ENCODE data around the gene LPA. TPM values are rescaled to one million over a fixed set of nuclear protein-coding genes. Genes with fewer than 3 reads are reported as not detected.
"Not testable (repeated sequence)": the region's sequence is repeated elsewhere in the genome, so short reads cannot be mapped to it uniquely, and the experiment has no call there.

The LPA gene
- total RNA-seq (not detected), total RNA-seq (0 to 0.11 (median 0) reads per million in 172 experiments)
- not detected for polyA plus RNA-seq (2013, experiment 1 of 2)
- polyA plus RNA-seq (2013, experiment 2 of 2): not detected

- H3K27me3 Mint-ChIP-seq: peaks cover 33% of the 10 kb centered on the region
- H3K4me1 ChIP-seq (ENCODE audit: insufficient read depth, low read length); H3K36me3 Mint-ChIP-seq (ENCODE audit: low read depth); POLR2A ChIA-PET; H3K4me3 Mint-ChIP-seq; DNase-seq; CTCF ChIA-PET; ATAC-seq (ENCODE audit: poor library complexity); H3K9me3 Mint-ChIP-seq; H3K27ac ChIP-seq (ENCODE audit: low read depth in 1 of 2, low read length in 2 of 2); H3K9me3 ChIP-seq (ENCODE audit: control insufficient read depth in 1 of 2, insufficient read depth in 1 of 2, low read length in 2 of 2); H3K27ac Mint-ChIP-seq; intact Hi-C loops (cut with DNase I, micrococcal nuclease); H3K36me3 ChIP-seq (ENCODE audit: insufficient read depth, low read length); H3K4me1 Mint-ChIP-seq (ENCODE audit: low read depth); H3K4me3 ChIP-seq (ENCODE audit: low read length): not testable (repeated sequence)
- H3K27me3 ChIP-seq (ENCODE audit: control insufficient read depth in 1 of 2, insufficient read depth in 2 of 2, low read length in 2 of 2): peaks cover 7 to 17% of the 10 kb centered on the region in 2 experiments
Observed at GRCh38 chr6:160664198-160664597, at the start of gene LPA. TSS of gene LPA (minus strand) at chr6:160664275. CDS start at chr6:160664214, 61 bp downstream.

- intact Hi-C loops (cut with DNase I, micrococcal nuclease); DNase-seq; H3K27me3 ChIP-seq (ENCODE audit: control insufficient read depth in 1 of 2, insufficient read depth in 2 of 2, low read length in 2 of 2); H3K4me3 ChIP-seq (ENCODE audit: low read length); H3K9me3 ChIP-seq (ENCODE audit: control insufficient read depth in 1 of 2, insufficient read depth in 1 of 2, low read length in 2 of 2); H3K36me3 ChIP-seq (ENCODE audit: insufficient read depth, low read length); H3K4me1 ChIP-seq (ENCODE audit: insufficient read depth, low read length); H3K27ac ChIP-seq (ENCODE audit: low read depth in 1 of 2, low read length in 2 of 2); H3K36me3 Mint-ChIP-seq (ENCODE audit: low read depth); POLR2A ChIA-PET; H3K27ac Mint-ChIP-seq; H3K4me3 Mint-ChIP-seq; H3K4me1 Mint-ChIP-seq (ENCODE audit: low read depth); ATAC-seq (ENCODE audit: poor library complexity); CTCF ChIA-PET; H3K9me3 Mint-ChIP-seq: not testable (repeated sequence)
- peaks cover 15% of the 10 kb centered on the region for H3K27me3 Mint-ChIP-seq
Observed at GRCh38 chr6:160708993-160709392, 44.9 kb upstream of the LPA start.

- peaks cover 18% of the 10 kb centered on the region for H3K27me3 Mint-ChIP-seq
- H3K4me1 Mint-ChIP-seq (ENCODE audit: low read depth); H3K27ac Mint-ChIP-seq; H3K36me3 ChIP-seq (ENCODE audit: insufficient read depth, low read length); CTCF ChIA-PET; intact Hi-C loops (cut with DNase I, micrococcal nuclease); H3K27me3 ChIP-seq (ENCODE audit: control insufficient read depth in 1 of 2, insufficient read depth in 2 of 2, low read length in 2 of 2); POLR2A ChIA-PET; H3K9me3 Mint-ChIP-seq; H3K4me3 ChIP-seq (ENCODE audit: low read length); ATAC-seq (ENCODE audit: poor library complexity); H3K36me3 Mint-ChIP-seq (ENCODE audit: low read depth); H3K4me3 Mint-ChIP-seq; H3K27ac ChIP-seq (ENCODE audit: low read depth in 1 of 2, low read length in 2 of 2); H3K9me3 ChIP-seq (ENCODE audit: control insufficient read depth in 1 of 2, insufficient read depth in 1 of 2, low read length in 2 of 2); H3K4me1 ChIP-seq (ENCODE audit: insufficient read depth, low read length); DNase-seq: not testable (repeated sequence)
Observed at GRCh38 chr6:160704688-160705087, 40.6 kb upstream of the LPA start.

GRCh38 chr6:160701918-160702680 is 38.0 kb upstream of the LPA start, which contains the start of gene PLG:
TSS of gene PLG (plus strand) at chr6:160702244. CDS start at chr6:160702305, 61 bp downstream.
- H3K9me3 Mint-ChIP-seq; intact Hi-C loops (cut with DNase I, micrococcal nuclease); H3K36me3 Mint-ChIP-seq (ENCODE audit: low read depth); H3K27ac ChIP-seq (ENCODE audit: low read depth in 1 of 2, low read length in 2 of 2); DNase-seq; H3K4me1 ChIP-seq (ENCODE audit: insufficient read depth, low read length); POLR2A ChIA-PET; H3K4me3 Mint-ChIP-seq; ATAC-seq (ENCODE audit: poor library complexity); H3K4me3 ChIP-seq (ENCODE audit: low read length); H3K36me3 ChIP-seq (ENCODE audit: insufficient read depth, low read length); H3K27ac Mint-ChIP-seq; H3K9me3 ChIP-seq (ENCODE audit: control insufficient read depth in 1 of 2, insufficient read depth in 1 of 2, low read length in 2 of 2); H3K4me1 Mint-ChIP-seq (ENCODE audit: low read depth); H3K27me3 ChIP-seq (ENCODE audit: control insufficient read depth in 1 of 2, insufficient read depth in 2 of 2, low read length in 2 of 2): not testable (repeated sequence)
- peaks cover 27% of the 10 kb centered on the region for H3K27me3 Mint-ChIP-seq
- CTCF ChIA-PET: interaction anchor here (0.6 kb wide), 1 partner anchor 25 kb away, joined by 5 read pairs; no protein-coding TSS in a partner anchor

- no peaks in the 10 kb centered on the region for H3K9me3 ChIP-seq (ENCODE audit: control insufficient read depth in 1 of 2, insufficient read depth in 1 of 2, low read length in 2 of 2)
- no peak overlapping the region for H3K4me3 ChIP-seq (ENCODE audit: low read length)
- peaks cover 22% of the 10 kb centered on the region for H3K27me3 Mint-ChIP-seq
Observed at GRCh38 chr6:160697826-160698225, 33.8 kb upstream of the LPA start.

GRCh38 chr6:160696884-160697283 is 32.8 kb upstream of the LPA start:
- H3K27ac ChIP-seq (ENCODE audit: low read depth in 1 of 2, low read length in 2 of 2); H3K9me3 ChIP-seq (ENCODE audit: control insufficient read depth in 1 of 2, insufficient read depth in 1 of 2, low read length in 2 of 2); H3K4me3 ChIP-seq (ENCODE audit: low read length); ATAC-seq (ENCODE audit: poor library complexity); intact Hi-C loops (cut with DNase I, micrococcal nuclease); H3K27ac Mint-ChIP-seq; H3K36me3 Mint-ChIP-seq (ENCODE audit: low read depth); POLR2A ChIA-PET; H3K4me3 Mint-ChIP-seq; CTCF ChIA-PET; DNase-seq; H3K9me3 Mint-ChIP-seq; H3K4me1 Mint-ChIP-seq (ENCODE audit: low read depth); H3K36me3 ChIP-seq (ENCODE audit: insufficient read depth, low read length); H3K27me3 ChIP-seq (ENCODE audit: control insufficient read depth in 1 of 2, insufficient read depth in 2 of 2, low read length in 2 of 2); H3K4me1 ChIP-seq (ENCODE audit: insufficient read depth, low read length): not testable (repeated sequence)
- H3K27me3 Mint-ChIP-seq: peaks cover 25% of the 10 kb centered on the region

More at GRCh38 chr6:160697826-160698225, 33.8 kb upstream of the LPA start:
- no peak for ATAC-seq (ENCODE audit: poor library complexity)
- CTCF ChIA-PET: no interaction called here
- Mint-ChIP-seq H3K9me3 (no peaks in the 10 kb centered on the region), H3K36me3 (ENCODE audit: low read depth) (no peaks in the 10 kb centered on the region), H3K4me3 (no peak overlapping the region), H3K4me1 (ENCODE audit: low read depth) (no peaks in the 10 kb centered on the region), H3K27ac (no peak overlapping the region)
- POLR2A ChIA-PET: no interaction called here
- intact Hi-C loops (cut with DNase I, micrococcal nuclease): no loop called here
- H3K4me1 ChIP-seq (ENCODE audit: insufficient read depth, low read length): no peaks in the 10 kb centered on the region
- no peak for TF ChIP-seq CTCF (IDR thresholded peaks at IDR 0.05)
- H3K27ac ChIP-seq (ENCODE audit: low read depth in 1 of 2, low read length in 2 of 2): no peak overlapping the region
- H3K36me3 ChIP-seq (ENCODE audit: insufficient read depth, low read length): no peaks in the 10 kb centered on the region
- no peak for DNase-seq
- no peaks in the 10 kb centered on the region for H3K27me3 ChIP-seq (ENCODE audit: control insufficient read depth in 1 of 2, insufficient read depth in 2 of 2, low read length in 2 of 2)

Data from CD4-positive, alpha-beta T cell (primary cell).